ENCODE results near the gene SDR39U1.
"Not testable (repeated sequence)": the region's sequence is repeated elsewhere in the genome, so short reads cannot be mapped to it uniquely, and the experiment has no call there.

SDR39U1 gene

GRCh38 chr14:24442240-24443052 is at the start of gene SDR39U1:
TSS of gene SDR39U1 (minus strand) at chr14:24442776. CDS start at chr14:24442769, 7 bp downstream.
- peak; percentile 100 for DNase-seq (ENCODE audit: low spot score)

GRCh38 chr14:24491586-24492408 is 49.2 kb upstream of the SDR39U1 start:
- DNase-seq (ENCODE audit: low spot score): not testable (repeated sequence)

GRCh38 chr14:24483604-24484252 is 41.2 kb upstream of the SDR39U1 start:
- peak; percentile 11 for DNase-seq (ENCODE audit: low spot score)

GRCh38 chr14:24482699-24483303 is 40.2 kb upstream of the SDR39U1 start:
- not testable (repeated sequence) for DNase-seq (ENCODE audit: low spot score)

GRCh38 chr14:24481622-24482324 is 39.2 kb upstream of the SDR39U1 start:
- DNase-seq (ENCODE audit: low spot score): peak; percentile 61

GRCh38 chr14:24479999-24480398 is 37.4 kb upstream of the SDR39U1 start:
- DNase-seq (ENCODE audit: low spot score): not testable (repeated sequence)

- DNase-seq (ENCODE audit: low spot score): no peak
Measured at GRCh38 chr14:24475261-24475660, 32.7 kb upstream of the SDR39U1 start.

- DNase-seq (ENCODE audit: low spot score): no peak
Measured at GRCh38 chr14:24473211-24473610, 30.6 kb upstream of the SDR39U1 start.

- DNase-seq (ENCODE audit: low spot score): not testable (repeated sequence)
Measured at GRCh38 chr14:24470450-24470849, 27.9 kb upstream of the SDR39U1 start.

- no peak for DNase-seq (ENCODE audit: low spot score)
Measured at GRCh38 chr14:24465805-24466204, 23.2 kb upstream of the SDR39U1 start.

- no peak for DNase-seq (ENCODE audit: low spot score)
Measured at GRCh38 chr14:24465368-24465767, 22.8 kb upstream of the SDR39U1 start.

- no peak for DNase-seq (ENCODE audit: low spot score)
Measured at GRCh38 chr14:24463884-24464785, 21.6 kb upstream of the SDR39U1 start.

- no peak for DNase-seq (ENCODE audit: low spot score)
Measured at GRCh38 chr14:24463017-24463883, 20.7 kb upstream of the SDR39U1 start.

- no peak for DNase-seq (ENCODE audit: low spot score)
Measured at GRCh38 chr14:24461336-24461735, 18.8 kb upstream of the SDR39U1 start.

- DNase-seq (ENCODE audit: low spot score): no peak
Measured at GRCh38 chr14:24459331-24459730, 16.8 kb upstream of the SDR39U1 start.

GRCh38 chr14:24458736-24459135 is 16.2 kb upstream of the SDR39U1 start:
- DNase-seq (ENCODE audit: low spot score): no peak

GRCh38 chr14:24456980-24457379 is 14.4 kb upstream of the SDR39U1 start:
- no peak for DNase-seq (ENCODE audit: low spot score)

- not testable (repeated sequence) for DNase-seq (ENCODE audit: low spot score)
Measured at GRCh38 chr14:24450828-24451227, 8.3 kb upstream of the SDR39U1 start.

- peak; percentile 19 for DNase-seq (ENCODE audit: low spot score)
Measured at GRCh38 chr14:24443053-24443665, 583 bp upstream of the SDR39U1 start.
